Measurements from ENCODE around the gene CCDC149.

CCDC149 gene

GRCh38 chr4:24878636-24879016 lies 34.2 kb downstream of the CCDC149 start:
- H3K4me3 ChIP-seq (ENCODE audit: low read depth, low read length): no peak overlapping the region
- no peak for DNase-seq (ENCODE audit: low read depth, low spot score)
- in situ Hi-C loops (cut with HindIII; ENCODE audit: low sequenced_read_pairs): no loop called here
- TF ChIP-seq CTCF (IDR thresholded peaks at IDR 0.05; ENCODE audit: low read depth, low read length): no peak

GRCh38 chr4:24877868-24878635 lies 34.8 kb downstream of the CCDC149 start:
- H3K4me3 ChIP-seq (ENCODE audit: low read depth, low read length): no peak overlapping the region
- DNase-seq (ENCODE audit: low read depth, low spot score): no peak
- TF ChIP-seq CTCF (IDR thresholded peaks at IDR 0.05; ENCODE audit: low read depth, low read length): no peak
- in situ Hi-C loops (cut with HindIII; ENCODE audit: low sequenced_read_pairs): no loop called here

GRCh38 chr4:24876431-24876830 lies 36.4 kb downstream of the CCDC149 start:
- in situ Hi-C loops (cut with HindIII; ENCODE audit: low sequenced_read_pairs): no loop called here
- no peak overlapping the region for H3K4me3 ChIP-seq (ENCODE audit: low read depth, low read length)
- no peak for TF ChIP-seq CTCF (IDR thresholded peaks at IDR 0.05; ENCODE audit: low read depth, low read length)
- DNase-seq (ENCODE audit: low read depth, low spot score): no peak

- in situ Hi-C loops (cut with HindIII; ENCODE audit: low sequenced_read_pairs): no loop called here
- no peak overlapping the region for H3K4me3 ChIP-seq (ENCODE audit: low read depth, low read length)
- no peak for DNase-seq (ENCODE audit: low read depth, low spot score)
- TF ChIP-seq CTCF (IDR thresholded peaks at IDR 0.05; ENCODE audit: low read depth, low read length): no peak
Observed at GRCh38 chr4:24872720-24873119, 40.1 kb downstream of the CCDC149 start.

GRCh38 chr4:24871210-24871609 lies 41.6 kb downstream of the CCDC149 start:
- DNase-seq (ENCODE audit: low read depth, low spot score): no peak
- H3K4me3 ChIP-seq (ENCODE audit: low read depth, low read length): no peak overlapping the region
- no peak for TF ChIP-seq CTCF (IDR thresholded peaks at IDR 0.05; ENCODE audit: low read depth, low read length)
- in situ Hi-C loops (cut with HindIII; ENCODE audit: low sequenced_read_pairs): no loop called here

GRCh38 chr4:24867766-24868296 lies 45.0 kb downstream of the CCDC149 start:
- TF ChIP-seq CTCF (IDR thresholded peaks at IDR 0.05; ENCODE audit: low read depth, low read length): no peak
- no peak for DNase-seq (ENCODE audit: low read depth, low spot score)
- no peak overlapping the region for H3K4me3 ChIP-seq (ENCODE audit: low read depth, low read length)
- in situ Hi-C loops (cut with HindIII; ENCODE audit: low sequenced_read_pairs): no loop called here
